Natural killer cell (primary cell): ENCODE results near the gene WDR37. TPM values are rescaled to one million over a fixed set of nuclear protein-coding genes. Genes with fewer than 3 reads are reported as not detected.
"Not testable (repeated sequence)": the region's sequence is repeated elsewhere in the genome, so short reads cannot be mapped to it uniquely, and the experiment has no call there.

Experiments used
- ATAC-seq, 3 donors: fragments of 150-1000 bp in 2 of 3; fragments of 200-7000 bp in 1 of 3; cut with Tn5 transposase; 1 replicate in 1 of 3; 2 replicates in 2 of 3; pipeline ENCODE4 v1.10.0; 2021; ENCODE audit warnings: mild to moderate bottlenecking in 2 of 3, moderate library complexity in 2 of 3
- DNase-seq, 2 donors: peaks; one replicate each; pipeline versions ENCODE4 v3.0.0 to v3.0.0-alpha.2; 2013 to 2021; ENCODE audit warnings: mixed read lengths in 1 of 2
- H3K27ac ChIP-seq: one replicate; pipeline ENCODE4 v1.5.1; 2013; ENCODE audit warnings: mild to moderate bottlenecking, low read length
- H3K27me3 ChIP-seq: one replicate; pipeline ENCODE4 v1.6.1; 2013; ENCODE audit warnings: low read length; ENCODE audit not compliant: control insufficient read depth, insufficient read depth
- H3K36me3 ChIP-seq: one replicate; pipeline ENCODE4 v1.6.1; 2013; ENCODE audit warnings: low read length; ENCODE audit not compliant: control insufficient read depth, insufficient read depth
- H3K4me1 ChIP-seq: one replicate; pipeline ENCODE4 v1.6.1; 2013; ENCODE audit warnings: low read length; ENCODE audit not compliant: control insufficient read depth, insufficient read depth
- H3K4me3 ChIP-seq: one replicate; pipeline ENCODE4 v1.5.1; 2013; ENCODE audit warnings: low read length
- H3K9me3 ChIP-seq: one replicate; pipeline ENCODE4 v1.6.1; 2013; ENCODE audit warnings: low read length; ENCODE audit not compliant: control insufficient read depth, insufficient read depth
- H3K27ac Mint-ChIP-seq, 2 donors: one replicate each; pipeline ENCODE4 v1.8.0; 2022; ENCODE audit warnings: mild to moderate bottlenecking in 2 of 2, mixed read lengths in 2 of 2, moderate library complexity in 1 of 2
- H3K27me3 Mint-ChIP-seq, 2 donors: one replicate each; pipeline ENCODE4 v1.8.0; 2022; ENCODE audit warnings: low read depth in 2 of 2, mixed read lengths in 2 of 2
- H3K36me3 Mint-ChIP-seq: one replicate; pipeline ENCODE4 v1.8.0; 2022; ENCODE audit warnings: mixed read lengths
- H3K4me1 Mint-ChIP-seq, 2 donors: one replicate each; pipeline ENCODE4 v1.8.0; 2022; ENCODE audit warnings: mixed read lengths in 2 of 2
- H3K4me3 Mint-ChIP-seq: one replicate; pipeline ENCODE4 v1.8.0; 2022; ENCODE audit warnings: mild to moderate bottlenecking, moderate library complexity, mixed read lengths
- H3K9me3 Mint-ChIP-seq, 2 donors: one replicate each; pipeline ENCODE4 v1.8.0; 2022; ENCODE audit warnings: mixed read lengths in 2 of 2
- CTCF ChIP-seq: fragments of 200-600 bp; IDR thresholded peaks from one replicate; pipeline ENCODE4 v1.8.0; 2022; ENCODE audit warnings: antibody characterized with exemption
- WGBS: methylation state at CpG from one replicate; pipeline ENCODE4 v1.1.7; 2013; ENCODE audit warnings: missing lambda C conversion rate; ENCODE audit not compliant: insufficient coverage; 5-methylcytosine and 5-hydroxymethylcytosine counted together
- intact Hi-C: fragments of 100-400 bp; cut with micrococcal nuclease; formaldehyde crosslinking; loops from one replicate; pipeline ENCODE4 v1.14.2; 2022
- total RNA-seq, 4 donors: library from RNA; stranded (reverse); fragments of 120-200 nt in 1 of 4; gene quantifications; one replicate each; pipeline versions ENCODE4 v1.2.3 to v1.2.4, GENCODE V29; 2013 to 2022

Gene WDR37
- total RNA-seq, 3 donors from 2014 or later (not counting 1 experiment from before 2014, with no cell fraction given), result 56.3 to 59.6 (median 57.6) TPM

GRCh38 chr10:1156921-1157614 lies 100.9 kb downstream of the WDR37 start:
- ATAC-seq (no peak), DNase-seq (no peak)
- Histone ChIP-seq H3K36me3 (no peaks in the 10 kb centered on the region), H3K27me3 (no peaks in the 10 kb centered on the region), H3K9me3 (no peaks in the 10 kb centered on the region), H3K27ac (no peak overlapping the region), H3K4me1 (no peaks in the 10 kb centered on the region), H3K4me3 (no peak overlapping the region)
- Mint-ChIP-seq H3K27me3 (peaks cover 0 to 6% of the 10 kb centered on the region in 2 donors), H3K9me3 (no peaks in the 10 kb centered on the region), H3K36me3 (no peaks in the 10 kb centered on the region), H3K27ac (peak overlapping the region in 1 of 2 donors; percentile 2), H3K4me1 (peaks cover 0 to 3% of the 10 kb centered on the region in 2 donors), H3K4me3 (no peak overlapping the region)
- WGBS, result 79% methylated on average over 17 of the region's 17 CpGs
- intact Hi-C loops, result no loop called here
- no peak for TF ChIP-seq CTCF

- TF ChIP-seq CTCF, result no peak
These were observed 101.4 kb downstream of the WDR37 start for GRCh38 chr10:1157615-1157933.

GRCh38 chr10:1158066-1158465 lies 101.9 kb downstream of the WDR37 start:
- H3K9me3 Mint-ChIP-seq, result no peaks in the 10 kb centered on the region
- 85% methylated on average over 12 of the region's 12 CpGs for WGBS
- DNase-seq, result no peak
- no peak overlapping the region for H3K27ac Mint-ChIP-seq
- H3K27me3 ChIP-seq, result no peaks in the 10 kb centered on the region
- no peak for ATAC-seq
- no peaks in the 10 kb centered on the region for H3K4me1 ChIP-seq
- peaks cover 0 to 6% of the 10 kb centered on the region in 2 donors for H3K27me3 Mint-ChIP-seq
- no peaks in the 10 kb centered on the region for H3K36me3 Mint-ChIP-seq
- H3K4me3 ChIP-seq, result no peak overlapping the region
- no peak overlapping the region for H3K4me3 Mint-ChIP-seq
- intact Hi-C loops, result no loop called here
- H3K27ac ChIP-seq, result no peak overlapping the region
- H3K9me3 ChIP-seq, result no peaks in the 10 kb centered on the region
- peaks cover 0 to 3% of the 10 kb centered on the region in 2 donors for H3K4me1 Mint-ChIP-seq
- H3K36me3 ChIP-seq, result no peaks in the 10 kb centered on the region
- no peak for TF ChIP-seq CTCF

More at GRCh38 chr10:1157615-1157933, 101.4 kb downstream of the WDR37 start:
- peaks cover 0 to 6% of the 10 kb centered on the region in 2 donors for H3K27me3 Mint-ChIP-seq
- Histone ChIP-seq H3K36me3 (no peaks in the 10 kb centered on the region), H3K9me3 (no peaks in the 10 kb centered on the region), H3K27ac (no peak overlapping the region), H3K27me3 (no peaks in the 10 kb centered on the region), H3K4me1 (no peaks in the 10 kb centered on the region), H3K4me3 (no peak overlapping the region)
- H3K4me1 Mint-ChIP-seq, result peaks cover 0 to 3% of the 10 kb centered on the region in 2 donors
- H3K36me3 Mint-ChIP-seq, result no peaks in the 10 kb centered on the region
- ATAC-seq, result no peak
- H3K27ac Mint-ChIP-seq, result peak overlapping the region in 1 of 2 donors; percentile 2
- H3K4me3 Mint-ChIP-seq, result no peak overlapping the region
- WGBS, result 83% methylated on average over 4 of the region's 4 CpGs
- no peaks in the 10 kb centered on the region for H3K9me3 Mint-ChIP-seq
- DNase-seq, result no peak
- intact Hi-C loops, result no loop called here

- H3K4me3 ChIP-seq, H3K27ac ChIP-seq, H3K36me3 ChIP-seq, H3K4me1 ChIP-seq, DNase-seq, H3K9me3 Mint-ChIP-seq, H3K4me3 Mint-ChIP-seq, H3K27me3 ChIP-seq, H3K27ac Mint-ChIP-seq, H3K27me3 Mint-ChIP-seq, H3K9me3 ChIP-seq, H3K36me3 Mint-ChIP-seq, H3K4me1 Mint-ChIP-seq, intact Hi-C loops, ATAC-seq: not testable (repeated sequence)
- 91% methylated on average over 7 of the region's 10 CpGs for WGBS
These were observed 102.4 kb downstream of the WDR37 start for GRCh38 chr10:1158536-1158935.
